Astrocyte (in vitro differentiated cells and primary cell): ENCODE data around the gene TUBB. TPM values are rescaled to one million over a fixed set of nuclear protein-coding genes. Genes with fewer than 3 reads are reported as not detected.
"Not testable (repeated sequence)": the region's sequence is repeated elsewhere in the genome, so short reads cannot be mapped to it uniquely, and the experiment has no call there.

Experiments
- DNase-seq: peaks from one replicate; pipeline ENCODE4 v3.0.0-alpha.2; 2010; ENCODE audit warnings: low read depth
- FAIRE-seq: peaks from 2 replicates; lab custom pipeline; 2011; peaks lifted over from hg19 to GRCh38; lab: Jason Lieb, UNC
- H2AFZ ChIP-seq: 2 replicates; pipeline ENCODE4 v1.6.0; 2012; ENCODE audit warnings: low read depth, low read length, inconsistent platforms
- H3K27ac ChIP-seq: 2 replicates; pipeline ENCODE4 v1.5.1; 2011; ENCODE audit warnings: low read depth, low read length, inconsistent platforms
- H3K27me3 ChIP-seq: 2 replicates; pipeline ENCODE4 v1.6.0; 2011; ENCODE audit warnings: low read length, inconsistent platforms; ENCODE audit not compliant: insufficient read depth
- H3K36me3 ChIP-seq: 2 replicates; pipeline ENCODE4 v1.5.1; 2011; ENCODE audit warnings: low read length, inconsistent platforms; ENCODE audit not compliant: insufficient read depth
- H3K4me1 ChIP-seq: 2 replicates; pipeline ENCODE4 v1.5.1; 2011; ENCODE audit warnings: low read length, inconsistent platforms; ENCODE audit not compliant: insufficient read depth
- H3K4me2 ChIP-seq: 2 replicates; pipeline ENCODE4 v1.6.0; 2012; ENCODE audit warnings: low read length, inconsistent platforms
- H3K4me3 ChIP-seq: 2 replicates; pipeline ENCODE4 v1.5.1; 2011; ENCODE audit warnings: low read depth, mild to moderate bottlenecking, low read length, inconsistent platforms; ENCODE audit not compliant: insufficient read depth
- H3K79me2 ChIP-seq: 2 replicates; pipeline ENCODE4 v1.6.0; 2012; ENCODE audit warnings: mild to moderate bottlenecking, low read length, inconsistent platforms; ENCODE audit not compliant: insufficient read depth
- H3K9ac ChIP-seq: 2 replicates; pipeline ENCODE4 v1.6.0; 2012; ENCODE audit warnings: mild to moderate bottlenecking, low read length, inconsistent platforms
- H3K9me3 ChIP-seq: 2 replicates; pipeline ENCODE4 v1.5.1; 2012; ENCODE audit warnings: low read depth, mild to moderate bottlenecking, low read length, inconsistent platforms; ENCODE audit not compliant: insufficient read depth
- H4K20me1 ChIP-seq: 2 replicates; pipeline ENCODE4 v1.6.0; 2012; ENCODE audit warnings: low read length, inconsistent platforms; ENCODE audit not compliant: insufficient read depth
- H3K27ac Mint-ChIP-seq: one replicate; pipeline ENCODE4 v1.8.0; 2021; ENCODE audit warnings: mild to moderate bottlenecking, mixed read lengths; ENCODE audit not compliant: unreplicated experiment
- H3K27me3 Mint-ChIP-seq: one replicate; pipeline ENCODE4 v1.8.0; 2021; ENCODE audit warnings: low read depth, mixed read lengths; ENCODE audit not compliant: unreplicated experiment
- H3K36me3 Mint-ChIP-seq: one replicate; pipeline ENCODE4 v1.8.0; 2021; ENCODE audit warnings: low read depth, mixed read lengths; ENCODE audit not compliant: unreplicated experiment
- H3K4me1 Mint-ChIP-seq: one replicate; pipeline ENCODE4 v1.8.0; 2021; ENCODE audit warnings: low read depth, mixed read lengths; ENCODE audit not compliant: unreplicated experiment
- H3K4me3 Mint-ChIP-seq: one replicate; pipeline ENCODE4 v1.8.0; 2021; ENCODE audit warnings: mild to moderate bottlenecking, moderate library complexity, mixed read lengths; ENCODE audit not compliant: unreplicated experiment
- H3K9me3 Mint-ChIP-seq: one replicate; pipeline ENCODE4 v1.8.0; 2021; ENCODE audit warnings: mild to moderate bottlenecking, mixed read lengths; ENCODE audit not compliant: unreplicated experiment
- CTCF ChIP-seq: IDR thresholded peaks from 2 replicates; pipeline ENCODE4 v1.5.1; 2011; ENCODE audit warnings: low read depth, mild to moderate bottlenecking, inconsistent platforms, low read length, moderate library complexity; ENCODE audit not compliant: insufficient read depth
- EZH2 ChIP-seq: IDR thresholded peaks from 2 replicates; pipeline ENCODE4 v1.6.1; 2012; ENCODE audit warnings: mild to moderate bottlenecking, low read length, inconsistent platforms; ENCODE audit not compliant: insufficient read depth
- total RNA-seq: library from RNA; stranded (reverse); gene quantifications from 2 replicates; pipeline ENCODE4 v1.2.1, GENCODE V29; 2021

TUBB gene
- total RNA-seq, 1 donor from 2014 or later: 887 TPM

GRCh38 chr6:30763618-30764489, 43.7 kb downstream of the TUBB start:
- peak overlapping the region; percentile 91 for H3K27ac Mint-ChIP-seq
- no peaks in the 10 kb centered on the region for H3K27me3 Mint-ChIP-seq
- Histone ChIP-seq H2AFZ (no peak overlapping the region), H3K4me3 (no peak overlapping the region), H3K27ac (peak overlapping the region; percentile 92), H3K9ac (peak overlapping the region; percentile 74), H3K4me2 (peak overlapping the region; percentile 57), H3K79me2 (no peaks in the 10 kb centered on the region), H3K36me3 (no peaks in the 10 kb centered on the region), H3K4me1 (peaks cover 35% of the 10 kb centered on the region), H3K9me3 (no peaks in the 10 kb centered on the region), H3K27me3 (no peaks in the 10 kb centered on the region), H4K20me1 (no peaks in the 10 kb centered on the region)
- FAIRE-seq (no peak), DNase-seq (peak; percentile 87)
- H3K9me3 Mint-ChIP-seq: no peaks in the 10 kb centered on the region
- TF ChIP-seq CTCF (peak; percentile 22), EZH2 (no peak)
- no peaks in the 10 kb centered on the region for H3K36me3 Mint-ChIP-seq
- H3K4me3 Mint-ChIP-seq: no peak overlapping the region
- H3K4me1 Mint-ChIP-seq: peaks cover 63% of the 10 kb centered on the region

GRCh38 chr6:30764490-30765043, 44.4 kb downstream of the TUBB start:
- Mint-ChIP-seq H3K4me3 (peak overlapping the region; percentile 17), H3K27ac (peak overlapping the region; percentile 91), H3K4me1 (peaks cover 62% of the 10 kb centered on the region)
- H3K9me3 Mint-ChIP-seq, H3K9me3 ChIP-seq, H3K27me3 ChIP-seq, H3K36me3 ChIP-seq, H3K79me2 ChIP-seq, DNase-seq, H2AFZ ChIP-seq, FAIRE-seq, H3K4me3 ChIP-seq, H3K36me3 Mint-ChIP-seq, H4K20me1 ChIP-seq, H3K27me3 Mint-ChIP-seq: not testable (repeated sequence)
- Histone ChIP-seq H3K27ac (peak overlapping the region; percentile 92), H3K4me2 (peak overlapping the region; percentile 57), H3K9ac (peak overlapping the region; percentile 74), H3K4me1 (peaks cover 37% of the 10 kb centered on the region)

DNA sequence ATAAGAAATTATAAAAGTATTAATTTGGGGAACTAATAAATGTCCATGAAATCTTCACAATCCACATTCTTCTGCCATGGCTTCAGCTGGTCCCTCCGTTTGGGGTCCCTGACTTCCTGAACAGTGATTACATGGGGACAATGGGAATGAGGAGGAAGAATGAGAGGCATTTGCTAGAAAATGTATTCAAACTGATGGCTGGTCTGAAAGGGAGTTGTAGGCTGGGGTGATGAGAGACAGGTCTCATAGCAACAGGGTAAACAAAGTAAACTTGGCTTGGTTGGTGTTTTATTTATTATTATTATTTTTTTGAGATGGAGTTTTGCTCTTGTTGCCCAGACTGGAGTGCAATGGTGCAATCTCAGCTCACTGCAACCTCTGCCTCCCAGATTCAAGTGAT, 45.3 kb downstream of the TUBB start:
- H3K4me2 ChIP-seq, H4K20me1 ChIP-seq, H3K36me3 Mint-ChIP-seq, DNase-seq, H3K79me2 ChIP-seq, H3K27me3 ChIP-seq, H3K27me3 Mint-ChIP-seq, H2AFZ ChIP-seq, H3K9me3 Mint-ChIP-seq, H3K36me3 ChIP-seq, H3K27ac ChIP-seq, FAIRE-seq, H3K4me3 ChIP-seq, H3K9me3 ChIP-seq, H3K9ac ChIP-seq: not testable (repeated sequence)
- Mint-ChIP-seq H3K4me1 (peaks cover 62% of the 10 kb centered on the region), H3K4me3 (peak overlapping the region; percentile 12), H3K27ac (peak overlapping the region; percentile 91)
- H3K4me1 ChIP-seq: peaks cover 45% of the 10 kb centered on the region
